Measurements from ENCODE around the gene HIC1.

- TF ChIP-seq, protein P1, sequence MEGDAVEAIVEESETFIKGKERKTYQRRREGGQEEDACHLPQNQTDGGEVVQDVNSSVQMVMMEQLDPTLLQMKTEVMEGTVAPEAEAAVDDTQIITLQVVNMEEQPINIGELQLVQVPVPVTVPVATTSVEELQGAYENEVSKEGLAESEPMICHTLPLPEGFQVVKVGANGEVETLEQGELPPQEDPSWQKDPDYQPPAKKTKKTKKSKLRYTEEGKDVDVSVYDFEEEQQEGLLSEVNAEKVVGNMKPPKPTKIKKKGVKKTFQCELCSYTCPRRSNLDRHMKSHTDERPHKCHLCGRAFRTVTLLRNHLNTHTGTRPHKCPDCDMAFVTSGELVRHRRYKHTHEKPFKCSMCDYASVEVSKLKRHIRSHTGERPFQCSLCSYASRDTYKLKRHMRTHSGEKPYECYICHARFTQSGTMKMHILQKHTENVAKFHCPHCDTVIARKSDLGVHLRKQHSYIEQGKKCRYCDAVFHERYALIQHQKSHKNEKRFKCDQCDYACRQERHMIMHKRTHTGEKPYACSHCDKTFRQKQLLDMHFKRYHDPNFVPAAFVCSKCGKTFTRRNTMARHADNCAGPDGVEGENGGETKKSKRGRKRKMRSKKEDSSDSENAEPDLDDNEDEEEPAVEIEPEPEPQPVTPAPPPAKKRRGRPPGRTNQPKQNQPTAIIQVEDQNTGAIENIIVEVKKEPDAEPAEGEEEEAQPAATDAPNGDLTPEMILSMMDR (IDR thresholded peaks at IDR 0.05): no peak
- TF ChIP-seq POLR2AphosphoS5 (IDR thresholded peaks at IDR 0.05; ENCODE audit: low read depth, low read length): no peak
These were observed 13.9 kb upstream of the HIC1 start for GRCh38 chr17:2040942-2041560.
